PC-9 (cell line): ENCODE results near the gene GOLGA3. TPM values are rescaled to one million over a fixed set of nuclear protein-coding genes. Genes with fewer than 3 reads are reported as not detected.

ENCODE experiments used
- BruUV-seq: library from RNA; stranded (reverse); fragments of 400-500 nt; replicated peaks from 2 replicates; lab custom pipeline; 2021; lab: Mats Ljungman, UMichigan
- CTCF ChIA-PET: fragments of 300-600 bp; sonication (Branson Sonifier 250); formaldehyde crosslinking; loops from one replicate; lab custom pipeline; 2022; ENCODE audit warnings: antibody characterized with exemption; lab: Charles Lee
- POLR2A ChIA-PET: fragments of 300-600 bp; sonication (Branson Sonifier 250); formaldehyde crosslinking; loops from one replicate; lab custom pipeline; 2022; ENCODE audit warnings: antibody characterized with exemption; ENCODE audit not compliant: unreplicated experiment; lab: Charles Lee
- DNase-seq, 2 experiments: peaks; one replicate each; pipeline versions ENCODE4 v3.0.0 to v3.0.0-alpha.2; 2015 to 2022; ENCODE audit warnings: mixed read lengths in 1 of 2
- H2AFZ ChIP-seq: fragments of 200-600 bp; sonication (generic); 2 replicates; pipeline ENCODE4 v1.8.1; 2017; ENCODE audit warnings: antibody characterized with exemption
- H3F3A ChIP-seq: fragments of 200-600 bp; sonication (generic); 2 replicates; pipeline ENCODE4 v1.8.1; 2017; ENCODE audit warnings: antibody characterized with exemption, mild to moderate bottlenecking, low read depth; ENCODE audit not compliant: insufficient read depth
- H3K27ac ChIP-seq: fragments of 200-600 bp; sonication (generic); 2 replicates; pipeline ENCODE4 v1.6.1; 2016; ENCODE audit warnings: mixed run types
- H3K27me3 ChIP-seq: fragments of 200-600 bp; sonication (generic); 2 replicates; pipeline ENCODE4 v1.6.1; 2016; ENCODE audit warnings: low read depth, mixed run types; ENCODE audit not compliant: insufficient read depth
- H3K36me3 ChIP-seq: fragments of 200-600 bp; sonication (generic); 2 replicates; pipeline ENCODE4 v1.6.1; 2016; ENCODE audit warnings: low read depth, mixed run types
- H3K4me1 ChIP-seq: fragments of 200-600 bp; sonication (generic); replicated peaks from 2 replicates; pipeline ENCODE4 v1.6.1; 2016; ENCODE audit warnings: mixed run types; ENCODE audit not compliant: insufficient read depth
- H3K4me2 ChIP-seq: fragments of 200-600 bp; sonication (generic); 2 replicates; pipeline ENCODE4 v1.6.1; 2017; ENCODE audit warnings: mixed run types
- H3K4me3 ChIP-seq: fragments of 200-600 bp; sonication (generic); 2 replicates; pipeline ENCODE4 v1.6.1; 2016; ENCODE audit warnings: mixed run types
- H3K79me2 ChIP-seq: fragments of 200-600 bp; sonication (generic); 2 replicates; pipeline ENCODE4 v1.6.1; 2017; ENCODE audit warnings: low read depth, mixed run types
- H3K9me2 ChIP-seq: fragments of 200-600 bp; sonication (generic); 2 replicates; pipeline ENCODE4 v1.8.1; 2017; ENCODE audit warnings: mild to moderate bottlenecking; ENCODE audit not compliant: insufficient read depth
- H3K9me3 ChIP-seq: fragments of 200-600 bp; sonication (generic); 2 replicates; pipeline ENCODE4 v1.8.1; 2016; ENCODE audit warnings: low read depth; ENCODE audit not compliant: insufficient read depth
- H4K20me1 ChIP-seq: fragments of 200-600 bp; sonication (generic); 2 replicates; pipeline ENCODE4 v1.8.1; 2017; ENCODE audit not compliant: insufficient read depth
- CTCF ChIP-seq: fragments of 200-600 bp; sonication (generic); conservative IDR thresholded peaks from 2 replicates; pipeline ENCODE4 v1.6.1; 2017; ENCODE audit warnings: mixed run types, antibody characterized with exemption, mild to moderate bottlenecking, moderate library complexity
- EZH2 ChIP-seq: fragments of 200-600 bp; sonication (generic); IDR thresholded peaks from 2 replicates; pipeline ENCODE4 v1.8.0; 2017; ENCODE audit warnings: antibody characterized with exemption, low read depth
- intact Hi-C: fragments of 100-400 bp; cut with micrococcal nuclease; formaldehyde crosslinking; loops from one replicate; pipeline ENCODE4 v1.10.0; 2022; ENCODE audit not compliant: unreplicated experiment
- total RNA-seq: library from RNA; stranded (reverse); gene quantifications from 2 replicates; pipeline ENCODE4 v1.2.3, GENCODE V29; 2021

The GOLGA3 gene
- total RNA-seq, 1 experiment from 2014 or later, result 69.3 TPM

GRCh38 chr12:132869551-132869950 lies 40.9 kb upstream of the GOLGA3 start:
- DNase-seq, result no peak
- ChIA-PET CTCF (interaction anchor here (0.7 kb wide), 1 partner anchor 231 kb away, joined by 13 read pairs; no protein-coding TSS in a partner anchor), POLR2A (no interaction called here)
- Histone ChIP-seq H3K4me3 (no peak overlapping the region), H3K9me3 (peaks cover 9% of the 10 kb centered on the region; the same call in 1 of the 2 replicates), H3K36me3 (peaks cover 7% of the 10 kb centered on the region; the same call in 1 of the 2 replicates), H3K27ac (no peak overlapping the region), H3K4me1 (no peaks in the 10 kb centered on the region), H4K20me1 (no peaks in the 10 kb centered on the region), H3K79me2 (no peaks in the 10 kb centered on the region), H2AFZ (no peak overlapping the region), H3K4me2 (no peak overlapping the region), H3F3A (peaks cover 18% of the 10 kb centered on the region), H3K27me3 (no peaks in the 10 kb centered on the region), H3K9me2 (no peaks in the 10 kb centered on the region)
- TF ChIP-seq CTCF, result no peak
- no peak for TF ChIP-seq EZH2
- no TSS peak for BruUV-seq
- intact Hi-C loops, result no loop called here

- no peaks in the 10 kb centered on the region for H4K20me1 ChIP-seq
- ChIA-PET CTCF (no interaction called here), POLR2A (no interaction called here)
- peaks cover 18% of the 10 kb centered on the region for H3F3A ChIP-seq
- BruUV-seq, result no TSS peak
- no peaks in the 10 kb centered on the region for H3K4me1 ChIP-seq
- no peaks in the 10 kb centered on the region for H3K9me2 ChIP-seq
- peaks cover 7% of the 10 kb centered on the region; the same call in 1 of the 2 replicates for H3K36me3 ChIP-seq
- DNase-seq, result no peak
- TF ChIP-seq CTCF (no peak), EZH2 (no peak)
- no peak overlapping the region for H3K27ac ChIP-seq
- H3K4me2 ChIP-seq, result no peak overlapping the region
- intact Hi-C loops, result no loop called here
- H3K79me2 ChIP-seq, result no peaks in the 10 kb centered on the region
- H2AFZ ChIP-seq, result no peak overlapping the region
- no peak overlapping the region for H3K4me3 ChIP-seq
- H3K27me3 ChIP-seq, result no peaks in the 10 kb centered on the region
- H3K9me3 ChIP-seq, result peaks cover 9% of the 10 kb centered on the region; the same call in 1 of the 2 replicates
Observed at GRCh38 chr12:132866251-132866828, 37.7 kb upstream of the GOLGA3 start.

- Histone ChIP-seq H3K27me3 (no peaks in the 10 kb centered on the region), H4K20me1 (no peaks in the 10 kb centered on the region), H3K79me2 (no peaks in the 10 kb centered on the region), H3K9me2 (no peaks in the 10 kb centered on the region), H3F3A (peaks cover 9% of the 10 kb centered on the region), H3K4me3 (no peak overlapping the region), H3K27ac (no peak overlapping the region), H3K9me3 (peaks cover 7% of the 10 kb centered on the region; the same call in 1 of the 2 replicates), H3K4me2 (no peak overlapping the region), H2AFZ (no peak overlapping the region), H3K36me3 (no peaks in the 10 kb centered on the region), H3K4me1 (no peaks in the 10 kb centered on the region)
- intact Hi-C loops, result no loop called here
- POLR2A ChIA-PET, result no interaction called here
- TF ChIP-seq EZH2 (no peak), CTCF (no peak)
- CTCF ChIA-PET, result no interaction called here
- DNase-seq, result no peak
- BruUV-seq, result no TSS peak
Observed at GRCh38 chr12:132861558-132861957, 32.9 kb upstream of the GOLGA3 start.
